ENCODE results near the gene KCNT2.

DNA sequence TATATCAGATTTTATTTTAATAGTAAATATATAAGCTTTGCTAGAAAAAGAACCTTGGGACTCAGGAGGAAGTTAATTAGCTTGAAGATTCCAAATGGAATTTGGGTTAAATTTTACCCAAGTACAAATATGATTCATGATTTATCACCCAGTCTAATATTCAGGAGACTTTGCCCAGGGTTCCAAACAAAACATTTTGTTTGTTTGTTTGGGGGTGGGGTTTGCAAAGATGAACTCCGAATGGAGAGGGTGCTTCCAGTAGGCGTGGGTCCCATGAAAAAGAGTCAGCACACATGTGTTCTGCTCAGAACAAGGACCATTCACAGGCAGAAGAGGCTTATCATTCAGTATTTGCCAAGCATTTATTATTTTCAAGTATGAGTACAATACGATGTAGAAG, 23.5 kb downstream of the KCNT2 start:
- TF ChIP-seq POLR2A (IDR thresholded peaks at IDR 0.05; ENCODE audit: control extremely low read depth in 1 of 2, low read depth in 2 of 2, low read length in 2 of 2) (no peak), TCF12 (IDR thresholded peaks at IDR 0.05; ENCODE audit: low read depth, low read length) (no peak), ASH2L (IDR thresholded peaks at IDR 0.05; ENCODE audit: low read length) (no peak), SRF (IDR thresholded peaks at IDR 0.05; ENCODE audit: low read depth, low read length) (no peak), TAF1 (IDR thresholded peaks at IDR 0.05; ENCODE audit: low read depth, low read length) (no peak)
- TF ChIP-seq, protein P1, sequence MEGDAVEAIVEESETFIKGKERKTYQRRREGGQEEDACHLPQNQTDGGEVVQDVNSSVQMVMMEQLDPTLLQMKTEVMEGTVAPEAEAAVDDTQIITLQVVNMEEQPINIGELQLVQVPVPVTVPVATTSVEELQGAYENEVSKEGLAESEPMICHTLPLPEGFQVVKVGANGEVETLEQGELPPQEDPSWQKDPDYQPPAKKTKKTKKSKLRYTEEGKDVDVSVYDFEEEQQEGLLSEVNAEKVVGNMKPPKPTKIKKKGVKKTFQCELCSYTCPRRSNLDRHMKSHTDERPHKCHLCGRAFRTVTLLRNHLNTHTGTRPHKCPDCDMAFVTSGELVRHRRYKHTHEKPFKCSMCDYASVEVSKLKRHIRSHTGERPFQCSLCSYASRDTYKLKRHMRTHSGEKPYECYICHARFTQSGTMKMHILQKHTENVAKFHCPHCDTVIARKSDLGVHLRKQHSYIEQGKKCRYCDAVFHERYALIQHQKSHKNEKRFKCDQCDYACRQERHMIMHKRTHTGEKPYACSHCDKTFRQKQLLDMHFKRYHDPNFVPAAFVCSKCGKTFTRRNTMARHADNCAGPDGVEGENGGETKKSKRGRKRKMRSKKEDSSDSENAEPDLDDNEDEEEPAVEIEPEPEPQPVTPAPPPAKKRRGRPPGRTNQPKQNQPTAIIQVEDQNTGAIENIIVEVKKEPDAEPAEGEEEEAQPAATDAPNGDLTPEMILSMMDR (IDR thresholded peaks at IDR 0.05; ENCODE audit: control extremely low read depth in 1 of 3, insufficient read depth in 1 of 3, low read depth in 1 of 3, low read length in 3 of 3): no peak

All from H1 (cell line).